ENCODE measurements around the gene AGAP1. TPM values are rescaled to one million over a fixed set of nuclear protein-coding genes. Genes with fewer than 3 reads are reported as not detected.
A peak's percentile ranks its signal among the peaks of the same experiment; 100 is the strongest.

The AGAP1 gene
- total RNA-seq, 1 donor from 2014 or later, result 36.2 TPM

GRCh38 chr2:235889302-235889630, 395.4 kb downstream of the AGAP1 start:
- Histone ChIP-seq H3K4me1 (no peaks in the 10 kb centered on the region), H3K9me3 (no peaks in the 10 kb centered on the region), H3K27ac (no peak overlapping the region), H3K36me3 (peaks cover 8% of the 10 kb centered on the region), H3K4me3 (no peak overlapping the region), H3K27me3 (ENCODE audit: low read depth) (no peaks in the 10 kb centered on the region)
- intact Hi-C loops (cut with DNase I), result no loop called here
- TF ChIP-seq CTCF (IDR thresholded peaks at IDR 0.05), result no peak
- no peak for DNase-seq
- no peak for ATAC-seq

DNA sequence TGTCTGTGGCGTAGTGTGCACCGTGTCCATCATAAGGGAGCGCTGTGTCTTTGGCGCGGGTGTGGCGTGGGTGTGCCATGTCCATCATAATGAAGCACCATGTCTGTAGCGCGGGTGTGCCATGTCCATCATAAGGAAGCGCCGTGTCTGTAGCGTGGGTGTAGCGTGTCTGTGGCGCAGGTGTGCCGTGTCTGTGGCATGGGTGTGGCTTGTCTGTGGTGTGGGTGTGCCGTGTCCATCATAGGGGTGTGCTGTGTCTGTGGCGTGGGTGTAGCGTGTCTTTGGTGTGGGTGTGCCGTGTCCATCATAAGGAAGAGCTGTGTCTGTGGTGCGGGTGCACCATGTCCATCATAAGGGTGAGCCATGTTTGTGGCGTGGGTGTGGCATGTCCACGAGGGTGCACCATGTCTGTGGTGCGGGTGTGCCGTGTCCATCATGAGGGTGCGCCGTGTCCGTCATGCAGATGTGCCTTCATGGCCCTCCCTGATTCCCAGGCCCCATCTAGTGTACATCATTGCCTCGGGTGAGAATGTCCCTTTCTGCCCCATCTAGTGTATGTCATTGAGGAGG, 399.4 kb downstream of the AGAP1 start:
- no peaks in the 10 kb centered on the region for H3K36me3 ChIP-seq
- no peak overlapping the region for H3K27ac ChIP-seq
- intact Hi-C loops (cut with DNase I), result no loop called here
- H3K27me3 ChIP-seq (ENCODE audit: low read depth), result no peaks in the 10 kb centered on the region
- TF ChIP-seq CTCF (IDR thresholded peaks at IDR 0.05), result no peak
- ATAC-seq, result peak in 1 of 2 donors; percentile 18
- H3K4me3 ChIP-seq, result no peak overlapping the region
- no peaks in the 10 kb centered on the region for H3K9me3 ChIP-seq
- no peak for DNase-seq
- no peaks in the 10 kb centered on the region for H3K4me1 ChIP-seq

DNA sequence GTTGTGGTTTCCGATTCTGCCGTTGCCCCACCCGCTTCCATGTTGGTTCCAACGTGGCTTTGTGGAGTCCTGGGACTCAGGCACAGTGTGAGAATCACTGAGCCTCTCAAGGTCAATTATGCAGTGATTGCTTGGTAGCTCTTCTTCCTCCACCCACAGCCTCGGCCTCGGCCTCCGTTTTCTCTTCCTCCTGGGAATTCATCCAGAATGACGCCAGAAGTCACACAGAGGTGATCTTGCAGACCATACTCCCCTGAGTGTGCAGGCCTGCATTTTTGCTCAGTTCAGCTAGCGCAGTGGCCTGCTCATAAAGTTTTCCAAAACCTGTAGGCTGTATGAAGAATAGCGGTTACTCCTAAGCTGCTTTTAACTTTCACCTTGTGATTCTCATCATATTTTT, 401.0 kb downstream of the AGAP1 start:
- intact Hi-C loops (cut with DNase I), result no loop called here
- H3K4me1 ChIP-seq, result no peaks in the 10 kb centered on the region
- no peak for ATAC-seq

GRCh38 chr2:235896061-235896460, 402.2 kb downstream of the AGAP1 start:
- H3K4me3 ChIP-seq, result no peak overlapping the region
- intact Hi-C loops (cut with DNase I), result no loop called here

More for the DNA sequence above, 401.0 kb downstream of the AGAP1 start:
- no peaks in the 10 kb centered on the region for H3K27me3 ChIP-seq (ENCODE audit: low read depth)
- H3K36me3 ChIP-seq, result no peaks in the 10 kb centered on the region
- DNase-seq, result no peak
- no peak for TF ChIP-seq CTCF (IDR thresholded peaks at IDR 0.05)
- H3K4me3 ChIP-seq, result no peak overlapping the region
- H3K9me3 ChIP-seq, result no peaks in the 10 kb centered on the region
- H3K27ac ChIP-seq, result no peak overlapping the region

DNA sequence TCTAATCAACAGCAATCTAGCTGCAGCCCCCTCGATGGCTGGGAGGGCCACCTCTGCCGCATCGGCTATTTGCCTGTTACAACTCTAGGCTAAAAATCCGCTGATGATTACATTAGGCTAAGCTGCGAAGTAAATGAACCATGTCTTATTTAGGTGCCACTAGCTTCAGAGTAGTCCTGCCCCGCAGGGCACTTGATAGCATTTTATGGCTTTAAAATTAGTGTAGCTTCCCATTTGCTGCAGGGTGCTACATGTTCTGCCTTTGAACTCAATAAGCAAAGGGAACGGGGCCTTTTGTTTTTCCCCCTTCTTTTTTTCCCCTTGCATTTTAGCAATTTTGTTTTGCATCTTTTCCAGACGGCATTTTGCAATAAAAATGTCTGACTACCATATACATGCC, 404.1 kb downstream of the AGAP1 start:
- H3K4me3 ChIP-seq, result no peak overlapping the region
- ATAC-seq, result no peak

More at GRCh38 chr2:235896061-235896460, 402.2 kb downstream of the AGAP1 start:
- Histone ChIP-seq H3K4me1 (no peaks in the 10 kb centered on the region), H3K27ac (no peak overlapping the region), H3K36me3 (no peaks in the 10 kb centered on the region), H3K27me3 (ENCODE audit: low read depth) (no peaks in the 10 kb centered on the region), H3K9me3 (no peaks in the 10 kb centered on the region)
- DNase-seq (no peak), ATAC-seq (no peak)
- no peak for TF ChIP-seq CTCF (IDR thresholded peaks at IDR 0.05)

More for the DNA sequence above, 404.1 kb downstream of the AGAP1 start:
- DNase-seq, result no peak
- no peaks in the 10 kb centered on the region for H3K4me1 ChIP-seq
- H3K27me3 ChIP-seq (ENCODE audit: low read depth), result no peaks in the 10 kb centered on the region
- no peak for TF ChIP-seq CTCF (IDR thresholded peaks at IDR 0.05)
- H3K36me3 ChIP-seq, result no peaks in the 10 kb centered on the region
- H3K27ac ChIP-seq, result no peak overlapping the region
- intact Hi-C loops (cut with DNase I), result no loop called here
- H3K9me3 ChIP-seq, result no peaks in the 10 kb centered on the region

All from lower lobe of right lung (tissue), 2 donors.